Loucy (cell line): ENCODE results near the gene PDZRN3.

Experiments used
- H2AFZ ChIP-seq: fragments of 200-600 bp; sonication (generic); 2 replicates; pipeline ENCODE4 v1.6.0; 2016; ENCODE audit warnings: antibody characterized with exemption, mild to moderate bottlenecking, low read length, moderate library complexity
- H3F3A ChIP-seq: fragments of 200-600 bp; 2 replicates; pipeline ENCODE4 v1.6.0; 2016; ENCODE audit warnings: antibody characterized with exemption, low read depth, mild to moderate bottlenecking
- H3K27me3 ChIP-seq: fragments of 200-600 bp; sonication (generic); 2 replicates; pipeline ENCODE4 v1.6.1; 2014; ENCODE audit warnings: low read length, mild to moderate bottlenecking; ENCODE audit not compliant: insufficient read depth, poor library complexity, severe bottlenecking
- H3K36me3 ChIP-seq: fragments of 200-600 bp; sonication (generic); 2 replicates; pipeline ENCODE4 v1.6.1; 2016; ENCODE audit warnings: low read length; ENCODE audit not compliant: insufficient read depth
- H3K4me1 ChIP-seq: fragments of 200-600 bp; sonication (generic); 2 replicates; pipeline ENCODE4 v1.5.1; 2014; ENCODE audit warnings: low read length, mild to moderate bottlenecking; ENCODE audit not compliant: insufficient read depth, poor library complexity, severe bottlenecking
- H3K4me2 ChIP-seq: fragments of 200-600 bp; sonication (generic); 2 replicates; pipeline ENCODE4 v1.6.0; 2014; ENCODE audit warnings: antibody characterized with exemption, low read length, low read depth, mild to moderate bottlenecking; ENCODE audit not compliant: poor library complexity, severe bottlenecking
- H3K4me3 ChIP-seq: fragments of 200-600 bp; sonication (generic); 2 replicates; pipeline ENCODE4 v1.5.1; 2014; ENCODE audit warnings: low read length, mild to moderate bottlenecking, mixed read lengths; ENCODE audit not compliant: poor library complexity, severe bottlenecking
- H3K79me2 ChIP-seq: fragments of 200-600 bp; sonication (generic); 2 replicates; pipeline ENCODE4 v1.6.1; 2014; ENCODE audit warnings: low read length; ENCODE audit not compliant: insufficient read depth
- H3K9ac ChIP-seq: fragments of 200-600 bp; sonication (generic); 2 replicates; pipeline ENCODE4 v1.6.0; 2014; ENCODE audit warnings: mild to moderate bottlenecking, low read depth, low read length, moderate library complexity; ENCODE audit not compliant: poor library complexity, severe bottlenecking
- H3K9me2 ChIP-seq: fragments of 200-600 bp; sonication (generic); replicated peaks from 2 replicates; pipeline ENCODE4 v1.6.1; 2016; ENCODE audit warnings: low read depth, low read length, mixed read lengths
- H3K9me3 ChIP-seq: fragments of 200-600 bp; sonication (generic); 2 replicates; pipeline ENCODE4 v1.6.1; 2014; ENCODE audit warnings: mild to moderate bottlenecking, antibody characterized with exemption, low read length, low read depth; ENCODE audit not compliant: insufficient read depth
- H4K20me1 ChIP-seq: fragments of 200-600 bp; sonication (generic); 2 replicates; pipeline ENCODE4 v1.6.0; 2014; ENCODE audit warnings: antibody characterized with exemption, low read length, mild to moderate bottlenecking; ENCODE audit not compliant: insufficient read depth, poor library complexity, severe bottlenecking
- CTCF ChIP-seq: fragments of 200-600 bp; sonication (generic); conservative IDR thresholded peaks from 2 replicates; pipeline ENCODE4 v1.5.1; 2014; ENCODE audit warnings: mild to moderate bottlenecking, antibody characterized with exemption, low read length
- EZH2phosphoT487 ChIP-seq: fragments of 200-600 bp; IDR thresholded peaks from 2 replicates; pipeline ENCODE4 v1.6.1; 2018; ENCODE audit warnings: antibody characterized with exemption, mild to moderate bottlenecking, moderate library complexity, borderline replicate concordance

The PDZRN3 gene

DNA sequence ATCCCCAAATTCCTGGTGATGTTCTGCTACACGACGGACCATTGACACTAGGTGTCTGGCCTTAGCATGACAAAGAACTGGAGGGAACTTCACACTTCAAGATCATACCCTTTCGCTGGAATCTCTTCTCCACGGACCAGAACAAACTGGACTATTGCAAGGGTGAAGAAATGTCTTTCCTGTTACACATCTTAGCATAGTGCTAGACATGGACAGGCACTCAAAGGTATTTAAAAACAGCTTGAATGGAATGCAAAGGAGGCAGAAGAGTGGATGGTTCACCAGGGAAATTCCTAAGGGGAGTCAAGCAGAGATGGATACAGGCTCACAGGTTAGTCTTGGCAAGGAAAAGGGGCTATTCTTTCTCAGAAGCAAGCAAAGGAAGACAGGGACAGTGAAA, 33.5 kb upstream of the PDZRN3 start:
- H4K20me1 ChIP-seq = no peaks in the 10 kb centered on the region
- no peaks in the 10 kb centered on the region for H3K79me2 ChIP-seq
- no peaks in the 10 kb centered on the region for H3K36me3 ChIP-seq
- no peaks in the 10 kb centered on the region for H3F3A ChIP-seq
- TF ChIP-seq CTCF (no peak), EZH2phosphoT487 (no peak)
- H3K4me3 ChIP-seq = no peak overlapping the region
- H3K9ac ChIP-seq = no peak overlapping the region
- H3K4me2 ChIP-seq = no peak overlapping the region
- H3K27me3 ChIP-seq = no peaks in the 10 kb centered on the region
- no peaks in the 10 kb centered on the region for H3K4me1 ChIP-seq
- H2AFZ ChIP-seq = no peak overlapping the region
- no peaks in the 10 kb centered on the region for H3K9me2 ChIP-seq
- no peaks in the 10 kb centered on the region for H3K9me3 ChIP-seq

- Histone ChIP-seq H3K4me3 (no peak overlapping the region), H3K9me2 (no peaks in the 10 kb centered on the region), H3K9me3 (no peaks in the 10 kb centered on the region), H3K4me2 (no peak overlapping the region), H4K20me1 (no peaks in the 10 kb centered on the region), H3K36me3 (no peaks in the 10 kb centered on the region), H3F3A (no peaks in the 10 kb centered on the region), H3K9ac (no peak overlapping the region), H3K79me2 (no peaks in the 10 kb centered on the region), H3K4me1 (no peaks in the 10 kb centered on the region), H3K27me3 (no peaks in the 10 kb centered on the region), H2AFZ (no peak overlapping the region)
- TF ChIP-seq EZH2phosphoT487 = no peak
- TF ChIP-seq CTCF = no peak
Observed at GRCh38 chr3:73657186-73657585, 32.4 kb upstream of the PDZRN3 start.

GRCh38 chr3:73656241-73656890, 31.6 kb upstream of the PDZRN3 start:
- no peaks in the 10 kb centered on the region for H3K4me1 ChIP-seq
- H3K79me2 ChIP-seq = no peaks in the 10 kb centered on the region
- H3K9ac ChIP-seq = no peak overlapping the region
- TF ChIP-seq EZH2phosphoT487 (no peak), CTCF (no peak)
- H3K4me3 ChIP-seq = no peak overlapping the region
- no peaks in the 10 kb centered on the region for H4K20me1 ChIP-seq
- no peaks in the 10 kb centered on the region for H3K9me2 ChIP-seq
- H2AFZ ChIP-seq = no peak overlapping the region
- no peaks in the 10 kb centered on the region for H3F3A ChIP-seq
- H3K27me3 ChIP-seq = no peaks in the 10 kb centered on the region
- H3K9me3 ChIP-seq = no peaks in the 10 kb centered on the region
- H3K36me3 ChIP-seq = no peaks in the 10 kb centered on the region
- no peak overlapping the region for H3K4me2 ChIP-seq
